Cortex of kidney (tissue), 1 donor: Measurements from ENCODE around the gene MTA1.

Source experiments
- DNase-seq: peaks from one replicate; lab custom pipeline; 2025; lab: John Stamatoyannopoulos, UW

MTA1 gene

GRCh38 chr14:105465209-105466031 is 45.8 kb downstream of the MTA1 start:
- DNase-seq, result no peak

GRCh38 chr14:105466531-105467248 is 47.1 kb downstream of the MTA1 start:
- no peak for DNase-seq

GRCh38 chr14:105467249-105467941 is 47.8 kb downstream of the MTA1 start:
- no peak for DNase-seq

- no peak for DNase-seq
Observed at GRCh38 chr14:105467942-105468471, 48.4 kb downstream of the MTA1 start.

- no peak for DNase-seq
Observed at GRCh38 chr14:105468621-105469241, 49.1 kb downstream of the MTA1 start.

- no peak for DNase-seq
Observed at GRCh38 chr14:105469456-105470349, 50.1 kb downstream of the MTA1 start.

- no peak for DNase-seq
Observed at GRCh38 chr14:105470350-105471296, 51.0 kb downstream of the MTA1 start.

GRCh38 chr14:105471297-105471821 is 51.7 kb downstream of the MTA1 start:
- no peak for DNase-seq

- DNase-seq, result no peak
Observed at GRCh38 chr14:105471823-105472485, 52.3 kb downstream of the MTA1 start.

GRCh38 chr14:105472486-105472991 is 52.9 kb downstream of the MTA1 start:
- DNase-seq, result no peak

GRCh38 chr14:105473033-105473676 is 53.5 kb downstream of the MTA1 start:
- DNase-seq, result no peak

GRCh38 chr14:105473677-105474482 is 54.3 kb downstream of the MTA1 start:
- no peak for DNase-seq

GRCh38 chr14:105474483-105475268 is 55.0 kb downstream of the MTA1 start, which contains the start of gene CRIP2:
TSS of gene CRIP2 (plus strand) at chr14:105474821. CDS start at chr14:105474863, 42 bp downstream.
- no peak for DNase-seq

- DNase-seq, result no peak
Observed at GRCh38 chr14:105475269-105476096, 55.9 kb downstream of the MTA1 start.

GRCh38 chr14:105476097-105476830 is 56.6 kb downstream of the MTA1 start:
- no peak for DNase-seq
